GM06990 (cell line): ENCODE data around the gene CHRNA9.

Experiments
- DNase-seq: peaks from one replicate; pipeline ENCODE4 v3.0.0-alpha.2; 2011; ENCODE audit not compliant: insufficient read length; ENCODE audit errors: extremely low read depth
- H3K27me3 ChIP-seq: replicated peaks from 2 replicates; pipeline ENCODE4 v1.6.0; 2011; ENCODE audit warnings: low read length; ENCODE audit not compliant: control insufficient read depth, insufficient read depth
- H3K36me3 ChIP-seq: 2 replicates; pipeline ENCODE4 v1.5.1; 2011; ENCODE audit warnings: low read length; ENCODE audit not compliant: control insufficient read depth, insufficient read depth
- H3K4me3 ChIP-seq: replicated peaks from 2 replicates; pipeline ENCODE4 v1.5.1; 2011; ENCODE audit warnings: low read depth, mild to moderate bottlenecking, control low read depth, low read length
- CTCF ChIP-seq: IDR thresholded peaks from 2 replicates; pipeline ENCODE4 v1.5.1; 2011; ENCODE audit warnings: low read length, control low read depth, mild to moderate bottlenecking, inconsistent platforms; ENCODE audit not compliant: insufficient read depth, poor library complexity, severe bottlenecking

CHRNA9 gene

DNA sequence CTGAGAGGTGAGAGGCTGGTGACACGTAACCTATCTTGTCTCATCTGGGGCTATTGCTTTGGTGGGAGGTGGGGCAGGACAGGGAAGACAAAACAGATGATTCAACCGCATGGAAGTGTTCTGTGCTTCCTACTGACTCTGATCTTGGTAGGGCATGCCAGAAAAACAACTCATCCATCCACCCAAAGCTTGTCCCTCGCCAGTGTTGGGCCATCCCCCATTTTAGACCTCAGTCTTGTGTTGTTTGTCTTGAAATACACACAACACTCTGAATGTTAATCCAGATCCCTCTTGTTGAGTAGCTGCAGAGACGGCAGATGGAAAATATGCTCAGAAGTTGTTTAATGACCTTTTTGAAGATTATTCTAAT, 377 bp downstream of the CHRNA9 start:
- no peaks in the 10 kb centered on the region; the same call in 1 of the 2 replicates for H3K27me3 ChIP-seq
- TF ChIP-seq CTCF, result no peak
- H3K4me3 ChIP-seq, result no peak overlapping the region
- H3K36me3 ChIP-seq, result no peaks in the 10 kb centered on the region
- DNase-seq, result no peak

GRCh38 chr4:40337051-40337450, 1.9 kb downstream of the CHRNA9 start:
- no peak for DNase-seq
- H3K27me3 ChIP-seq, result no peaks in the 10 kb centered on the region; the same call in 1 of the 2 replicates
- H3K36me3 ChIP-seq, result no peaks in the 10 kb centered on the region
- no peak overlapping the region for H3K4me3 ChIP-seq
- TF ChIP-seq CTCF, result no peak

DNA sequence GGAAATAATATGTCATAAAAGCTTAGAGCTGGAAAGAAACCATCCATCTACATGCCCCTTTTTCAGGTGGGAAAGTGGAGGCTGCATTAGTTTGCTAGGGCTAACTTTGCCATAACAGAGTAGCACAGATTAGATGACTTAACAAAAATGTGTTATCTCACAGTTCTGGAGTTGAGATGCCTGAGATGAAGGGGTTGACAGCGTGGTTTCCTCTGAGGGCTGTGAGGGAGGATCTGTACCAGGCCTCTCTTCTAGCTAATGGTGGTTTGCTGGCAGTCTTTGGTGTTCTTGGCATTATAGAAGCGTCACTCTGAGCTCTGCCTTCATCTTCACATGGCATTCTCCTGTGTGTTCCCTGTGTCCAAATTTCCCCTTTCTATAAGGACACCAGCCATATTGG, 2.4 kb downstream of the CHRNA9 start:
- Histone ChIP-seq H3K27me3 (no peaks in the 10 kb centered on the region; the same call in 1 of the 2 replicates), H3K36me3 (no peaks in the 10 kb centered on the region), H3K4me3 (no peak overlapping the region)
- DNase-seq, result no peak
- TF ChIP-seq CTCF, result no peak

- H3K27me3 ChIP-seq, result no peaks in the 10 kb centered on the region; the same call in 1 of the 2 replicates
- H3K4me3 ChIP-seq, result no peak overlapping the region
- DNase-seq, result no peak
- TF ChIP-seq CTCF, result no peak
- H3K36me3 ChIP-seq, result no peaks in the 10 kb centered on the region
Observed at GRCh38 chr4:40340030-40340429, 4.9 kb downstream of the CHRNA9 start.

- H3K27me3 ChIP-seq, result no peaks in the 10 kb centered on the region
- no peak for DNase-seq
- H3K36me3 ChIP-seq, result no peaks in the 10 kb centered on the region
- TF ChIP-seq CTCF, result no peak
- H3K4me3 ChIP-seq, result no peak overlapping the region
Observed at GRCh38 chr4:40347472-40347871, 12.3 kb downstream of the CHRNA9 start.

GRCh38 chr4:40348000-40348399, 12.9 kb downstream of the CHRNA9 start:
- no peak for TF ChIP-seq CTCF
- no peak for DNase-seq
- Histone ChIP-seq H3K36me3 (no peaks in the 10 kb centered on the region), H3K27me3 (no peaks in the 10 kb centered on the region), H3K4me3 (no peak overlapping the region)
